HepG2 (cell line): ENCODE measurements around the gene MRPL48. TPM values are rescaled to one million over a fixed set of nuclear protein-coding genes. Genes with fewer than 3 reads are reported as not detected.
A peak's percentile ranks its signal among the peaks of the same experiment; 100 is the strongest.

ENCODE experiments used
- BRF2 ChIP-seq: sonication (generic); formaldehyde crosslinking; IDR thresholded peaks from 2 replicates; pipeline ENCODE4 v1.8.1; 2022; ENCODE audit warnings: mild to moderate bottlenecking, missing genetic modification reagents
- ESRRA ChIP-seq: sonication (generic); formaldehyde crosslinking; IDR thresholded peaks from 2 replicates; pipeline ENCODE4 v1.5.1; 2020; ENCODE audit warnings: mild to moderate bottlenecking, low read depth, missing genetic modification reagents
- GABPB1 ChIP-seq: IDR thresholded peaks from 2 replicates; pipeline ENCODE4 v1.6.1; 2016; ENCODE audit warnings: mild to moderate bottlenecking, missing genetic modification reagents, moderate library complexity, missing compliant biosample characterization
- HDAC6 ChIP-seq: fragments of 200-600 bp; sonication (generic); IDR thresholded peaks from 2 replicates; pipeline ENCODE4 v1.7.0; 2017; ENCODE audit warnings: mild to moderate bottlenecking, antibody characterized with exemption, low read length, low read depth
- HIVEP1 ChIP-seq: sonication (generic); formaldehyde crosslinking; IDR thresholded peaks from 2 replicates; pipeline ENCODE4 v1.4.0; 2020; ENCODE audit warnings: mild to moderate bottlenecking, missing genetic modification reagents
- KLF6 ChIP-seq: IDR thresholded peaks from 2 replicates; pipeline ENCODE4 v1.8.0; 2016; ENCODE audit warnings: missing biosample characterization, missing genetic modification reagents
- MATR3 ChIP-seq: sonication (generic); formaldehyde crosslinking; IDR thresholded peaks from 2 replicates; pipeline ENCODE4 v1.4.0; 2020; ENCODE audit warnings: missing genetic modification reagents
- MEF2D ChIP-seq: sonication (generic); formaldehyde crosslinking; IDR thresholded peaks from 2 replicates; pipeline ENCODE4 v1.5.1; 2020; ENCODE audit warnings: mild to moderate bottlenecking, missing genetic modification reagents
- NFRKB ChIP-seq: fragments of 450-650 bp; IDR thresholded peaks from 2 replicates; pipeline ENCODE4 v1.6.1; 2017
- NKX3-1 ChIP-seq: sonication (generic); formaldehyde crosslinking; IDR thresholded peaks from 2 replicates; pipeline ENCODE4 v1.5.0; 2020; ENCODE audit warnings: missing genetic modification reagents
- PAF1 ChIP-seq: IDR thresholded peaks from 2 replicates; pipeline ENCODE4 v1.6.1; 2016; ENCODE audit warnings: missing genetic modification reagents, missing compliant biosample characterization
- POLR2G ChIP-seq: fragments of 200-400 bp; formaldehyde crosslinking; IDR thresholded peaks from 2 replicates; pipeline ENCODE4 v1.6.1; 2018; ENCODE audit warnings: mild to moderate bottlenecking, low read depth, low read length, moderate library complexity
- REPIN1 ChIP-seq: sonication (generic); formaldehyde crosslinking; IDR thresholded peaks from 2 replicates; pipeline ENCODE4 v1.8.0; 2022; ENCODE audit warnings: missing genetic modification reagents, low read depth, mild to moderate bottlenecking, borderline replicate concordance
- RFX5 ChIP-seq: IDR thresholded peaks from 2 replicates; pipeline ENCODE4 v1.6.1; 2011; ENCODE audit warnings: low read depth, low read length, improper control_type of control experiment
- SIX1 ChIP-seq: sonication (generic); formaldehyde crosslinking; IDR thresholded peaks from 2 replicates; pipeline ENCODE4 v1.4.0; 2020; ENCODE audit warnings: missing genetic modification reagents, borderline replicate concordance
- SKIL ChIP-seq: sonication (generic); formaldehyde crosslinking; IDR thresholded peaks from 2 replicates; pipeline ENCODE4 v1.8.0; 2022; ENCODE audit warnings: missing genetic modification reagents, mild to moderate bottlenecking, moderate library complexity, borderline replicate concordance
- TARDBP ChIP-seq: sonication (generic); formaldehyde crosslinking; IDR thresholded peaks from 2 replicates; pipeline ENCODE4 v1.8.0; 2022; ENCODE audit warnings: mild to moderate bottlenecking, missing genetic modification reagents
- TBX2 ChIP-seq: sonication (generic); formaldehyde crosslinking; IDR thresholded peaks from 2 replicates; pipeline ENCODE4 v1.5.0; 2020; ENCODE audit warnings: missing genetic modification reagents, mild to moderate bottlenecking, borderline replicate concordance
- THYN1 ChIP-seq: sonication (generic); formaldehyde crosslinking; IDR thresholded peaks from 2 replicates; pipeline ENCODE4 v1.8.1; 2023; ENCODE audit warnings: low read depth, mild to moderate bottlenecking, moderate library complexity, missing genetic modification reagents, borderline replicate concordance
- YEATS2 ChIP-seq: sonication (generic); formaldehyde crosslinking; IDR thresholded peaks from 2 replicates; pipeline ENCODE4 v1.4.0; 2020; ENCODE audit warnings: missing genetic modification reagents, borderline replicate concordance
- ZNF12 ChIP-seq: sonication (generic); formaldehyde crosslinking; IDR thresholded peaks from 2 replicates; pipeline ENCODE4 v1.5.0; 2020; ENCODE audit warnings: missing genetic modification reagents
- ZNF264 ChIP-seq: sonication (generic); formaldehyde crosslinking; IDR thresholded peaks from 2 replicates; pipeline ENCODE4 v1.4.0; 2020; ENCODE audit warnings: missing genetic modification reagents
- ZNF451 ChIP-seq: sonication (generic); formaldehyde crosslinking; IDR thresholded peaks from 2 replicates; pipeline ENCODE4 v1.5.0; 2020; ENCODE audit warnings: mild to moderate bottlenecking, missing genetic modification reagents
- ZNF567 ChIP-seq: sonication (generic); formaldehyde crosslinking; IDR thresholded peaks from 2 replicates; pipeline ENCODE4 v1.8.1; 2023; ENCODE audit warnings: mild to moderate bottlenecking, missing genetic modification reagents, borderline replicate concordance
- ZNF577 ChIP-seq: sonication (generic); formaldehyde crosslinking; IDR thresholded peaks from 2 replicates; pipeline ENCODE4 v1.4.0; 2020; ENCODE audit warnings: mild to moderate bottlenecking, low read depth, missing genetic modification reagents, borderline replicate concordance
- ZNF777 ChIP-seq: sonication (generic); formaldehyde crosslinking; IDR thresholded peaks from 2 replicates; pipeline ENCODE4 v1.4.0; 2020; ENCODE audit warnings: missing genetic modification reagents
- ZNF781 ChIP-seq: sonication (generic); formaldehyde crosslinking; IDR thresholded peaks from 2 replicates; pipeline ENCODE4 v1.5.1; 2020; ENCODE audit warnings: borderline replicate concordance, mild to moderate bottlenecking, missing genetic modification reagents; ENCODE audit errors: not compliant biosample characterization
- ZNF841 ChIP-seq: sonication (generic); formaldehyde crosslinking; IDR thresholded peaks from 2 replicates; pipeline ENCODE4 v1.8.1; 2023; ENCODE audit warnings: missing genetic modification reagents, borderline replicate concordance
- ZNF878 ChIP-seq: sonication (generic); formaldehyde crosslinking; IDR thresholded peaks from 2 replicates; pipeline ENCODE4 v1.8.1; 2023; ENCODE audit warnings: mild to moderate bottlenecking, missing genetic modification reagents, moderate library complexity
- polyA plus RNA-seq, 8 experiments: library from polyadenylated mRNA; depleted of rRNA in 3 of 8; stranded (reverse) in 7 of 8; unstranded in 1 of 8; fragments of >200 nt; fragmentation: Illumina TruSeq in 4 of 8; extraction: Trizol in 4 of 8; gene quantifications; 2 replicates each; pipeline versions ENCODE4 v1.2.1 to v1.2.3, GENCODE V29; 2011 to 2016; ENCODE audit warnings: low read depth in 4 of 8, missing spikeins in 1 of 8, mixed read lengths in 1 of 8; ENCODE audit not compliant: insufficient read depth in 1 of 8
- total RNA-seq, 5 experiments: library from RNA; depleted of rRNA; stranded (reverse); fragments of >200 nt; fragmentation: Illumina TruSeq; extraction: Trizol; gene quantifications; 2 replicates each; pipeline ENCODE4 v1.2.3, GENCODE V29; 2016; ENCODE audit warnings: low read depth in 1 of 5

MRPL48 gene
- total and polyA plus RNA-seq, 2 of the 13 experiments (the other 11 are each of a cell fraction or from before 2014, with no cell fraction given) = 61.2 to 67.9 TPM

- TF ChIP-seq BRF2 (no peak), THYN1 (CRISPR knock-in tag) (no peak), SKIL (CRISPR knock-in tag) (no peak), ZNF777 (CRISPR knock-in tag) (no peak), ZNF567 (0 out of 2 replicates have a peak, but pooled peaks have one; percentile 61), GABPB1 (CRISPR knock-in tag) (peak; percentile 86), PAF1 (CRISPR knock-in tag) (no peak), YEATS2 (peak; percentile 77; the same call in 1 of the 2 replicates), ZNF577 (no peak), ZNF451 (no peak), MATR3 (no peak), ESRRA (CRISPR knock-in tag) (no peak), HDAC6 (no peak), HIVEP1 (CRISPR knock-in tag) (peak; percentile 71; the same call in 1 of the 2 replicates), ZNF12 (peak; percentile 25; the same call in 1 of the 2 replicates), TARDBP (CRISPR knock-in tag) (peak; percentile 69; the same call in 1 of the 2 replicates), NKX3-1 (CRISPR knock-in tag) (0 out of 2 replicates have a peak, but pooled peaks have one; percentile 7), ZNF781 (no peak), RFX5 (no peak), NFRKB (peak; percentile 81), SIX1 (no peak; the same call in 1 of the 2 replicates), MEF2D (CRISPR knock-in tag) (peak; percentile 72; the same call in 1 of the 2 replicates), KLF6 (no peak), ZNF878 (CRISPR knock-in tag) (peak; percentile 82; the same call in 1 of the 2 replicates), REPIN1 (peak; percentile 72; the same call in 1 of the 2 replicates), POLR2G (peak; percentile 90), TBX2 (peak; percentile 77), ZNF841 (no peak), ZNF264 (no peak)
These were observed 8.4 kb upstream of the MRPL48 start (continued) for GRCh38 chr11:73779084-73779902.
